ENCODE results near the gene KLF14. TPM values are rescaled to one million over a fixed set of nuclear protein-coding genes. Genes with fewer than 3 reads are reported as not detected.

Gene KLF14
- total RNA-seq, 4 donors from 2014 or later, result 0.41 to 0.78 (median 0.46) TPM

- intact Hi-C loops (cut with DNase I; ENCODE audit: low total_unique reads) (no loop called here), in situ Hi-C loops (cut with MboI; ENCODE audit: low sequenced_read_pairs in 4 of 4) (no loop called here)
- TF ChIP-seq POLR2A (IDR thresholded peaks at IDR 0.05) (no peak), CTCF (IDR thresholded peaks at IDR 0.05 in 4 of 5, conservative IDR thresholded peaks at IDR 0.05 in 1 of 5) (no peak)
- DNase-seq, result no peak
- Histone ChIP-seq H3K4me3 (no peak overlapping the region), H3K4me1 (no peaks in the 10 kb centered on the region), H3K27me3 (no peaks in the 10 kb centered on the region), H3K36me3 (no peaks in the 10 kb centered on the region), H3K9me3 (no peaks in the 10 kb centered on the region), H3K27ac (no peak overlapping the region)
- ATAC-seq, result no peak
Measured at GRCh38 chr7:130689683-130690082, 44.3 kb downstream of the KLF14 start.

DNA sequence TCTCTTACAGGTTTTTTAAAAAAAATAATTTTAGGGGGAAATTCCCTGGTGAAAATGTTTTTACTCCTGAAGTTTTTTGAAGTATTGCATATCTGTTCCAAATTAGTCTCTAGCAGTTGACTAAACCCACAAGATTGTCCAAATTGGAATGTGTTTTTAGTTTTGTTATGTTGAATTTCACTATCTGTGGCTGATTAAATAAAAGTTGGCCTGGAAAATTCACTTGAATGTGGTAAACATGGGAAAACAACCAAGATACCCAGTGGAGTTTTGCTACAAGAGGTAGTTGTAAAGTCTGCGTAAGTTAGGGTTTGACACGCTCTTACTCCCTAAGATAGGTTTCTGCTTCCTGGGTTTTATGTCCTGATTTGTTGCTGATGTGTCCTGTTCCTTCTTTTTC, 51.0 kb downstream of the KLF14 start:
- DNase-seq, result no peak
- intact Hi-C loops (cut with DNase I; ENCODE audit: low total_unique reads) (no loop called here), in situ Hi-C loops (cut with MboI; ENCODE audit: low sequenced_read_pairs in 4 of 4) (no loop called here)

More for the DNA sequence above, 51.0 kb downstream of the KLF14 start:
- no peaks in the 10 kb centered on the region for H3K36me3 ChIP-seq
- H3K27me3 ChIP-seq, result no peaks in the 10 kb centered on the region
- ATAC-seq, result no peak
- H3K4me1 ChIP-seq, result no peaks in the 10 kb centered on the region
- no peak overlapping the region for H3K4me3 ChIP-seq
- no peak overlapping the region for H3K27ac ChIP-seq
- no peaks in the 10 kb centered on the region for H3K9me3 ChIP-seq
- TF ChIP-seq CTCF (IDR thresholded peaks at IDR 0.05 in 4 of 5, conservative IDR thresholded peaks at IDR 0.05 in 1 of 5) (no peak), POLR2A (IDR thresholded peaks at IDR 0.05) (no peak)

Other genes with a start within 250 kb of the KLF14 start
- 1 to 10 TPM; 1.4 to 2.3 (median 1.7) TPM for gene MEST, start 242.1 kb downstream of the KLF14 start, total RNA-seq
- 10 to 100 TPM; 12.5 to 15.0 (median 14.0) TPM for gene COPG2, start 65.5 kb downstream of the KLF14 start, total RNA-seq
- not detected for gene TSGA13, start 47.7 kb downstream of the KLF14 start, total RNA-seq

Data from gastrocnemius medialis (tissue), 4 donors.